GM21619 (cell line): ENCODE results near the gene CYFIP1.

Experiments used
- ATAC-seq: cut with Tn5 transposase; IDR thresholded peaks from one replicate; pipeline ENCODE4 v1.9.1; 2021; ENCODE audit not compliant: unreplicated experiment

Gene CYFIP1

DNA sequence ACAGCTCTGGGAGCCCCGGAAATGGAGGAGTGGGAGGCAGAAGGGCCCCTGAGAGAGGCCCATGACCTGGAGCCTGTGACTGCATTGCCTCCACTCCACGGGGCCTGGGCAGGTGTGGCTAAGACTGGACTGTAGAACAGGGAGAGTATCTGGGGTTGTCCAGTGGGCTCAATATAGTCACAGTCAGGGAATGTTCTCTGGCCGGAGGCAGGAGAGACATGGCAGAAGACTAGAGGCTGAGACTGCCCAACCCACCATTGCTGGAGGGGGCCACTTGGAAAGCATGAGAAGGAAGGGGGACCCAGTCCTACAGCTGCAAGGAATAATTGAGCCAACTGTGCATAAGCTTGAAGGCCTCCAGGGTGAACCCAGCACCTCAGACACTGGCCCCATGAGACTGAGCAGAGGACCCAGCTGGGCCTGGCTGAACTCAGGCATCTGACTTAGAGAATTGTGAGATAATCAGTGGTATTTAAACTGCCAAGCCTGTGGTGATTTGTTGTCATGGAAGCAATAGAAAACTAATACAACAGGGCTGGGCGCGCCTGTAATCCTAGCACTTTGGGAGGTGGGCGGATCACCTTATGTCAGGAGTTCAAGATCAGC is 108.6 kb downstream of the CYFIP1 start:
- no peak for ATAC-seq

DNA sequence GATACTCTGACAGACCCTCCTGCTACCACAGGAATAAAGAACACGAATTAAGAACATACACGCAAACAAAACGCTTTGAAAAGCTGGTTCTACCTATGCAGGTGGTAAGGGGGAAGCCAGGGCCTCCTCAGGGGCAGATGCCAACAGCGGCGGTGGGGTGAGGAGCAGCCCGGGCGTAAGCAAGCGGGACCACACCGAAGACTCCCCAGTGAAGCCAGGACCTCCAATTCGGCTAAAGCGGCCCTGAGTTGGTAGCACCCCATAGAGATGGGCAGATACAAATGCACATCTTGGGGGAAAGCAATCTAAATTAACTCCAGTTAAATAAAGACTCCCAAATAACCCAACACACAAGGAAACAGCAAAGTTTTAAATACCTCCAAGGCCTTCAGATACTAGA is 109.3 kb downstream of the CYFIP1 start:
- no peak for ATAC-seq

GRCh38 chr15:22869856-22870255 is 110.3 kb downstream of the CYFIP1 start:
- ATAC-seq, result no peak

DNA sequence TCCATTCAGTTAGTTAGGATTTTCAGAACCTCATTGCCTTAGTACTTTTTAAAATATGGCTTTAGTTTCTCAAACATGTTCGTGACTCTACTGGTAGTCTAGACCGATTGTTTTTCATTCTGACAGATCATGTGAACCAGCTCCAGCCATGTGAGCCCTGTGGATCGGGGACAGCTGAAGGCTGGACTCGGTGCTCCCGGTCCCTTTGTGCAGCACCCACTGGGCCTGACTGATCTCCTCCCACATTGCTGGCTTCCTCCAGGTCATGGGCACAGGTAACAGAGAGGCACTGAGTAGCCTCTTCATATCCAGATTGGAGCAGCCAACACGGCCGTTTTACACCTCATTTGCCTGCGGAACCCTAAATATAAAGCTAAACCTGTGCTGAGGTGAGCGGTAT is 111.2 kb downstream of the CYFIP1 start:
- ATAC-seq, result no peak

GRCh38 chr15:22868495-22868894 is 111.7 kb downstream of the CYFIP1 start:
- no peak for ATAC-seq

- ATAC-seq, result no peak
Observed at GRCh38 chr15:22867886-22868285, 112.3 kb downstream of the CYFIP1 start.

GRCh38 chr15:22866079-22866478 is 114.1 kb downstream of the CYFIP1 start:
- no peak for ATAC-seq

DNA sequence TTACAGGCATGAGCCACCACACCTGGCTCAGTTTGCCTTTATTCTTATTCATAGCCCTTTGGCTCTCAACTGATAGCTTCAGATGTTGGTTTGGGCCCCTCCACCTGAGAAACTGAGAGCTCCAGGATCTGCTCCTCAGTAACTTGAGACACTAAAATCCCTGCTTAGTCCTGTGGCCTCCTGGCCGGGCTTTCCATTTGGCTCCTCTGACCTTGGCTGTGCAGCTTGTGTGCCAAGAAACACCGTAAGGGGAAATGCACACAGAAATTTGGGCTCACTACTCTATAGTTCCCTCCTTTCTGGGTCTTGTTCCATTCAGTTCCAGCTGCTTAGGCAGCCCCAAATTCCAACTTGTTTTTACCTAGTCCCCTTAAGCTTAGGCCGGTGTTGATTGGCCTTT is 116.8 kb downstream of the CYFIP1 start:
- ATAC-seq, result no peak

DNA sequence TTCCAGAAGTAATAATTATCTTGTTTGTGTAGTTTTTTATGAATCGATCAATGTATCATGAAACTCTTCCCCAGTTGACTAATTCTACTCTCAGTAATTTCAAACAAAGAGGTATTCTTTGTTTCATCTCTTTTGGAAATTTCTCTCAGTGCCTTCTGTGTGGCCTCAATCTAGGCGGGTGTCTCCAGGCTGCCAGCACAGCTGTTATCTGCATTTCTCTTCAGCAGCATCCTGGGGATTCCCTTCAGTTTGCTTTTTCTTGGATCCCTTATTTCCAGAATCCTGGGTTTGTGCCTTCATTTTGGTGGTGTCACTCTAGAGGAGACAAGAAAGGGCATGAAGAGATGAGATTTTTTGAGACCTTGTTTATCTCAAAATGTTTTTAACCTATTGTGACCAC is 119.0 kb downstream of the CYFIP1 start:
- ATAC-seq, result no peak

- no peak for ATAC-seq
Observed at GRCh38 chr15:22856659-22857058, 123.5 kb downstream of the CYFIP1 start.

- ATAC-seq, result no peak
Observed at GRCh38 chr15:22855791-22856190, 124.4 kb downstream of the CYFIP1 start.

GRCh38 chr15:22851513-22851912 is 128.7 kb downstream of the CYFIP1 start:
- ATAC-seq, result no peak

- ATAC-seq, result no peak
Observed at GRCh38 chr15:22850055-22850454, 130.1 kb downstream of the CYFIP1 start.

DNA sequence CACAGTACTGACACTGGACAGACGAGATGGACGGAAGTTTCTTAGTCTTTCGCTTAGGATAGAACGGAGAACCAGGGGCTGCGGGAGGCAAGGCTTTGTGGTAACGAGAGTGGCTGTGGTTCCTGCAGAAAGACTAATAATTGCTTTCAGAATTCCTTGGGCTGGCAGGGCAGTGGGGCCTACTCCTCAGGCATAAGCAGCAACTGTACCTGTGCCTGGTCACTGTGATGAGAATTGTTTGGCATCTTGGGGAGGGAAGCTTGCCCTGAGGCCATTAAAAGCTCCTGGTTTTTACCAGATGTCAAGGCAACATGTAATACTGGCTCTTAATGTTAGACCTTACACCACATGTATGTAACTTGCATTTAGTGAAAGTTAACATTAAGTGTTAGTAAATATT is 134.1 kb downstream of the CYFIP1 start:
- ATAC-seq, result no peak

DNA sequence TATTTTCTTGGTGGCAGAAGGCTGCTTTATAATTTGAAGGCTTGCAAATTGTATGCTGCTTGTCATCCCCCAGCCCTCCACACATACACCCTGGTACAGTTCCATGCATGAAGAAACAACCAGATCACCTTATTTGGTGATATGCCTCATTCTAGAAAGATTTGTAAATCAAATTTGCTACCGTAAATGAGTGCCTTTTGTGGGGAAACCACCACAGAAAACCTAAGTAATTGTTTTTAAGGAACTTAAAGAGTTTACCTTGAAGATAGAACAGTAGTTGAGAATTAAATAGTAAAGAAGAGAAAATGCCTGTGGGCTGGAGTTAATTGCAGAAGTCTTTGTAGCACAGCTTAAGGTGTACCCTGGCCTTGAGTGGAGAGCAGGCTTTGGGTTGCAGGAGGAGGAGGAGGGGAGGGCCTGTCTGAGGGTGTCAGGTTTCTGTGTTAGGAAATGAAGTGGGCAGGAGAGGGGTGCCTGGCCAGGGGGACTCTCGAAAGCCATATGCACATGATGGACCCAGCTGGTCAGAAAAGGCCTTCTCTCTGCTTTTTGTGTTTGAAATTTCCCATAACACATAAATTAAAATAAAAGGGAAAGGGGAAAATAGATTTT is 134.8 kb downstream of the CYFIP1 start:
- no peak for ATAC-seq

- no peak for ATAC-seq
Observed at GRCh38 chr15:22844421-22845288, 135.5 kb downstream of the CYFIP1 start.

GRCh38 chr15:22839046-22839695 is 141.0 kb downstream of the CYFIP1 start:
- ATAC-seq, result no peak

DNA sequence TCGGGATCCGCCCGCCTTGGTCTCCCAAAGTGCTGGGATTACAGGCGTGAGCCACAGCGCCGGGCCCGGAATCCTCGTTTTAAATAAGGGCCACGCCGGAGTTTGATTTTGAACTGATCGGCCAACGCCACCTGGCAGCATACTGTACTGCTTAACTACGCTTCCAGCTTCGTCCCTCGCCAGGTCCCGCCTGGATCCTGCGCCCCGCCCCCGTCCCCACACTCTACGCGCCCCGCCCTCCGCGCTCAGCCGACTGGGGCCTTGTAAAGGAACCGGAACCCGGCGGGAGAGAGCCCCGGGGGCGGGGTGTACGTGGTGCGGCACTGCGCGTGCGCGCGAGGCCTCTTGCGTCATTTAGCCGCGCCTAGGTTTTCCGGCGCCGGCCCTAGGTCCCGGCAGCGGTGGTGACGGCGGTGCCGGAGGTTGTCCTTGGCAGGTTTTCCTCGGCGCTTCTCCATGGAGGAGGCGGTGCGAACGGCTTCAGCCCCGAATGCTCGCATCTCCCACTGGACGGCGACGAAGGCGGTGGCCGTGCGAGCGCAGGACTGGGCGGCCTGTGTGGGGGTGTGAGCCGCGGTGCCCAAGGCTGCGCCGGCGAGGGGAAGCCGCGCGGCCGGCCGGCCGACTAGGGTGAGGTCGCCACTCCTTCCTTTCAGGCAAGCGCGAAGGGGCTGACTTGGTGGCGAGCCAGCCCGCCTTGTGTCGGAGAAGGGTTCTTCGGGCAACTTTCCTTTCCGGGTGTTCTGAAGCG is 141.7 kb downstream of the CYFIP1 start, which contains the start of gene NIPA2:
Gene NIPA2, plus strand, starts transcription at position 375 of the 751 bp plus-strand sequence. CDS start 13,066 bp downstream, outside the sequence.
- ATAC-seq, result peak; percentile 68

DNA sequence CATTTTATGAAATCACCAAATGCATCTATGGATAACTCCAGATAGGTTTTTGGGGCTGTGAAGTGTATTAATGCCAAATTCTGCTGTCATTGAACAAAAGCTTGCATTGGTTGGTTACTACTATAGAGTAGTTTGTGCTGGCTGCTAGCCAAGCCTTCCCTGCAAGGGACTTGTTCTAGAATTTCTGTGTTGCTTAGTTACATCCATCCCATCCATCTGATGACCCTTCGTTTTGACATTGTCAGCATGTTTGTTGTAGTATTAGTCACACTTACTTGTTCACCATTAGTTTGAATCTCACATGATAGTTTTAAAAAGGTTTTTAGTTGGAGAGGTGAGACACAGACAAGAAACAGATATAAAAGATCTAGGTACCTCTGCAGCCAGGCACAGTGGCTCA is 148.7 kb downstream of the CYFIP1 start:
- no peak for ATAC-seq

GRCh38 chr15:22827125-22827524 is 153.0 kb downstream of the CYFIP1 start:
- no peak for ATAC-seq
